PFSK-1 (cell line): ENCODE results near the gene SRRM5.

Source experiments
- FOXP2 ChIP-seq: optimal IDR thresholded peaks from 2 replicates; pipeline ENCODE3; 2011; ENCODE audit warnings: borderline replicate concordance, control low read depth, inconsistent platforms; ENCODE audit not compliant: insufficient read depth; ENCODE audit errors: extremely low read length, extremely low read depth
- POLR2AphosphoS5 ChIP-seq: IDR thresholded peaks from 2 replicates; pipeline ENCODE4 v1.6.1; 2012; ENCODE audit warnings: low read depth, mild to moderate bottlenecking, control low read depth, low read length, moderate library complexity
- REST ChIP-seq, 2 experiments: IDR thresholded peaks; 2 replicates each; pipeline versions ENCODE4 v1.6.1 to v1.8.0; 2011 to 2012; ENCODE audit warnings: low read depth in 2 of 2, low read length in 2 of 2, control low read depth in 1 of 2, inconsistent platforms in 1 of 2, mild to moderate bottlenecking in 1 of 2, moderate library complexity in 1 of 2; ENCODE audit not compliant: insufficient read depth in 1 of 2
- SIN3A ChIP-seq: IDR thresholded peaks from 2 replicates; pipeline ENCODE4 v1.6.1; 2012; ENCODE audit warnings: mild to moderate bottlenecking, low read length, moderate library complexity, borderline replicate concordance; ENCODE audit not compliant: insufficient read depth
- TAF1 ChIP-seq: IDR thresholded peaks from 2 replicates; pipeline ENCODE4 v1.6.1; 2012; ENCODE audit warnings: low read length, control low read depth, borderline replicate concordance; ENCODE audit not compliant: insufficient read depth

The SRRM5 gene

GRCh38 chr19:43640424-43640757 lies 28.5 kb downstream of the SRRM5 start:
- TF ChIP-seq POLR2AphosphoS5 (no peak), TAF1 (no peak), REST (IDR thresholded peaks at IDR 0.05; ENCODE audit: insufficient read depth in 1 of 2, low read depth in 2 of 2, low read length in 2 of 2) (no peak), FOXP2 (no peak), SIN3A (no peak)

- no peak for TF ChIP-seq FOXP2
- no peak for TF ChIP-seq REST (IDR thresholded peaks at IDR 0.05; ENCODE audit: insufficient read depth in 1 of 2, low read depth in 2 of 2, low read length in 2 of 2)
- no peak for TF ChIP-seq POLR2AphosphoS5
- TF ChIP-seq TAF1, result no peak
- TF ChIP-seq SIN3A, result no peak
Observed at GRCh38 chr19:43641333-43641732, 29.4 kb downstream of the SRRM5 start.

- TF ChIP-seq SIN3A, result no peak
- no peak for TF ChIP-seq REST (IDR thresholded peaks at IDR 0.05; ENCODE audit: insufficient read depth in 1 of 2, low read depth in 2 of 2, low read length in 2 of 2)
- TF ChIP-seq TAF1, result no peak
- TF ChIP-seq POLR2AphosphoS5, result no peak
- TF ChIP-seq FOXP2, result no peak
Observed at GRCh38 chr19:43642531-43642930, 30.6 kb downstream of the SRRM5 start.

GRCh38 chr19:43643326-43643725 lies 31.4 kb downstream of the SRRM5 start:
- TF ChIP-seq TAF1, result no peak
- TF ChIP-seq POLR2AphosphoS5, result no peak
- TF ChIP-seq FOXP2, result no peak
- no peak for TF ChIP-seq REST (IDR thresholded peaks at IDR 0.05; ENCODE audit: insufficient read depth in 1 of 2, low read depth in 2 of 2, low read length in 2 of 2)
- no peak for TF ChIP-seq SIN3A

GRCh38 chr19:43644181-43644580 lies 32.3 kb downstream of the SRRM5 start:
- TF ChIP-seq FOXP2, result no peak
- TF ChIP-seq REST (IDR thresholded peaks at IDR 0.05; ENCODE audit: insufficient read depth in 1 of 2, low read depth in 2 of 2, low read length in 2 of 2), result no peak
- TF ChIP-seq TAF1, result no peak
- no peak for TF ChIP-seq SIN3A
- no peak for TF ChIP-seq POLR2AphosphoS5
